Right lobe of liver (tissue), 4 donors: ENCODE measurements around the gene WBP1L.

ENCODE experiments used
- CTCF ChIP-seq, 4 donors: fragments of 200-600 bp in 3 of 4; fragments of 450-650 bp in 1 of 4; IDR thresholded peaks; one replicate each; pipeline versions ENCODE4 v1.5.1 to v1.8.0; 2016 to 2022; ENCODE audit warnings: antibody characterized with exemption in 4 of 4, mild to moderate bottlenecking in 2 of 4
- POLR2A ChIP-seq: fragments of 450-650 bp; IDR thresholded peaks from one replicate; pipeline ENCODE4 v1.6.1; 2017; ENCODE audit warnings: antibody characterized with exemption, mild to moderate bottlenecking
- donor health status: DM: no; HTN: no; CAD: no.
- donor health status: DM: no; HTN: no; CAD: no.
- donor health status: DM: no; HTN: yes; CAD: no.

- TF ChIP-seq CTCF (IDR thresholded peaks at IDR 0.05) (no peak), POLR2A (no peak)
These were observed 56.1 kb downstream of the WBP1L start for GRCh38 chr10:102799691-102800471.
